WTC11 (cell line): ENCODE results near the gene ATG16L1. TPM values are rescaled to one million over a fixed set of nuclear protein-coding genes. Genes with fewer than 3 reads are reported as not detected.

Experiments
- ATAC-seq: fragments of 200-7000 bp; cut with Tn5 transposase; 2 replicates; pipeline ENCODE4 v1.10.0; 2021; ENCODE audit warnings: mild to moderate bottlenecking, moderate library complexity
- CTCF ChIA-PET: fragments of 300-600 bp; sonication (Branson Sonifier 250); formaldehyde crosslinking; loops from one replicate; lab custom pipeline; 2021; ENCODE audit warnings: antibody characterized with exemption; lab: Charles Lee
- POLR2A ChIA-PET: fragments of 350-600 bp; sonication (Branson Sonifier 250); formaldehyde crosslinking; loops from one replicate; lab custom pipeline; 2021; ENCODE audit warnings: antibody characterized with exemption; lab: Charles Lee
- DNase-seq: peaks from one replicate; pipeline ENCODE4 v3.0.0; 2021; ENCODE audit warnings: low spot score
- H3K27ac Mint-ChIP-seq: 2 replicates; pipeline ENCODE4 v1.8.0; 2021; ENCODE audit warnings: mixed read lengths
- H3K27me3 Mint-ChIP-seq: 2 replicates; pipeline ENCODE4 v1.8.0; 2021; ENCODE audit warnings: low read depth, mild to moderate bottlenecking, moderate library complexity, mixed read lengths
- H3K36me3 Mint-ChIP-seq: 2 replicates; pipeline ENCODE4 v1.8.0; 2021; ENCODE audit warnings: mixed read lengths
- H3K4me1 Mint-ChIP-seq: 2 replicates; pipeline ENCODE4 v1.8.0; 2022; ENCODE audit warnings: mixed read lengths
- H3K4me3 Mint-ChIP-seq: 2 replicates; pipeline ENCODE4 v1.8.0; 2021; ENCODE audit warnings: mild to moderate bottlenecking, moderate library complexity, mixed read lengths
- H3K9me3 Mint-ChIP-seq: 2 replicates; pipeline ENCODE4 v1.8.0; 2021; ENCODE audit warnings: mixed read lengths
- CREM ChIP-seq: sonication (generic); formaldehyde crosslinking; IDR thresholded peaks from 2 replicates; pipeline ENCODE4 v1.8.1; 2022; ENCODE audit warnings: mild to moderate bottlenecking, missing genetic modification reagents, moderate library complexity
- EMX1 ChIP-seq: fragments of 250-450 bp; sonication (Bioruptor Pico); IDR thresholded peaks from 2 replicates; pipeline ENCODE4 v1.8.0; 2021; ENCODE audit warnings: mild to moderate bottlenecking
- ETV6 ChIP-seq: sonication (generic); formaldehyde crosslinking; IDR thresholded peaks from 2 replicates; pipeline ENCODE4 v1.8.1; 2022; ENCODE audit warnings: mild to moderate bottlenecking, missing genetic modification reagents
- FOXJ3 ChIP-seq: sonication (generic); formaldehyde crosslinking; IDR thresholded peaks from 2 replicates; pipeline ENCODE4 v1.9.0; 2021; ENCODE audit warnings: missing genetic modification reagents, mild to moderate bottlenecking, borderline replicate concordance
- FOXK1 ChIP-seq: sonication (generic); formaldehyde crosslinking; IDR thresholded peaks from 2 replicates; pipeline ENCODE4 v1.8.0; 2022; ENCODE audit warnings: mild to moderate bottlenecking, moderate library complexity, missing genetic modification reagents
- GABPB1 ChIP-seq: sonication (generic); formaldehyde crosslinking; IDR thresholded peaks from 2 replicates; pipeline ENCODE4 v1.8.1; 2023; ENCODE audit warnings: mild to moderate bottlenecking, missing genetic modification reagents
- GTF2I ChIP-seq: fragments of 250-450 bp; sonication (Bioruptor Pico); conservative IDR thresholded peaks from 2 replicates; pipeline ENCODE4 v1.4.0; 2021; ENCODE audit warnings: mild to moderate bottlenecking
- JUN ChIP-seq: sonication (generic); formaldehyde crosslinking; IDR thresholded peaks from 2 replicates; pipeline ENCODE4 v1.8.0; 2023; ENCODE audit warnings: mild to moderate bottlenecking, missing genetic modification reagents
- MXD4 ChIP-seq: fragments of 250-450 bp; sonication (Bioruptor Pico); IDR thresholded peaks from 2 replicates; pipeline ENCODE4 v1.8.0; 2021; ENCODE audit warnings: mild to moderate bottlenecking, moderate library complexity, borderline replicate concordance
- NFYB ChIP-seq: sonication (generic); formaldehyde crosslinking; conservative IDR thresholded peaks from 2 replicates; pipeline ENCODE4 v1.8.0; 2022; ENCODE audit warnings: low read depth, missing genetic modification reagents
- NR1H2 ChIP-seq: sonication (generic); formaldehyde crosslinking; IDR thresholded peaks from 2 replicates; pipeline ENCODE4 v1.9.0; 2021; ENCODE audit warnings: mild to moderate bottlenecking, moderate library complexity, missing genetic modification reagents
- NR2C2 ChIP-seq: sonication (generic); formaldehyde crosslinking; IDR thresholded peaks from 2 replicates; pipeline ENCODE4 v1.8.0; 2022; ENCODE audit warnings: mild to moderate bottlenecking, missing genetic modification reagents
- PRRX2 ChIP-seq: fragments of 250-450 bp; sonication (Bioruptor Pico); IDR thresholded peaks from 2 replicates; pipeline ENCODE4 v1.8.0; 2021; ENCODE audit warnings: mild to moderate bottlenecking
- SP1 ChIP-seq: sonication (generic); formaldehyde crosslinking; conservative IDR thresholded peaks from 2 replicates; pipeline ENCODE4 v1.8.1; 2022; ENCODE audit warnings: missing genetic modification reagents
- TCF7 ChIP-seq: sonication (generic); formaldehyde crosslinking; IDR thresholded peaks from 2 replicates; pipeline ENCODE4 v1.8.0; 2022; ENCODE audit warnings: mild to moderate bottlenecking, low read depth, missing genetic modification reagents, moderate library complexity
- ZNF671 ChIP-seq: fragments of 250-450 bp; sonication (Bioruptor Pico); IDR thresholded peaks from 2 replicates; pipeline ENCODE4 v1.8.0; 2021; ENCODE audit warnings: mild to moderate bottlenecking
- total RNA-seq: library from RNA; stranded (reverse); gene quantifications from 3 replicates; pipeline ENCODE4 v1.2.3, GENCODE V29; 2021
- TF ChIP-seq, protein P1 (sequence below): fragments of 250-450 bp; sonication (Bioruptor Pico); conservative IDR thresholded peaks from 2 replicates; pipeline ENCODE4 v1.9.0; 2021; ENCODE audit warnings: mild to moderate bottlenecking
- TF ChIP-seq, protein P2 (sequence below): sonication (generic); formaldehyde crosslinking; IDR thresholded peaks from 2 replicates; pipeline ENCODE4 v1.8.0; 2022; ENCODE audit warnings: mild to moderate bottlenecking, missing genetic modification reagents
- TF ChIP-seq, protein P3 (sequence below): sonication (generic); formaldehyde crosslinking; IDR thresholded peaks from 2 replicates; pipeline ENCODE4 v1.8.0; 2023; ENCODE audit warnings: mild to moderate bottlenecking, missing genetic modification reagents
- TF ChIP-seq, protein P4 (sequence below): sonication (generic); formaldehyde crosslinking; IDR thresholded peaks from 2 replicates; pipeline ENCODE4 v1.8.0; 2022; ENCODE audit warnings: mild to moderate bottlenecking, missing genetic modification reagents
- TF ChIP-seq, protein P5 (sequence below): sonication (generic); formaldehyde crosslinking; IDR thresholded peaks from 2 replicates; pipeline ENCODE4 v1.8.0; 2022; ENCODE audit warnings: missing genetic modification reagents
- TF ChIP-seq, protein P6 (sequence below): sonication (generic); formaldehyde crosslinking; IDR thresholded peaks from 2 replicates; pipeline ENCODE4 v1.8.1; 2023; ENCODE audit warnings: mild to moderate bottlenecking, missing genetic modification reagents

Gene ATG16L1
- total RNA-seq, 1 experiment from 2014 or later = 31.8 TPM

DNA sequence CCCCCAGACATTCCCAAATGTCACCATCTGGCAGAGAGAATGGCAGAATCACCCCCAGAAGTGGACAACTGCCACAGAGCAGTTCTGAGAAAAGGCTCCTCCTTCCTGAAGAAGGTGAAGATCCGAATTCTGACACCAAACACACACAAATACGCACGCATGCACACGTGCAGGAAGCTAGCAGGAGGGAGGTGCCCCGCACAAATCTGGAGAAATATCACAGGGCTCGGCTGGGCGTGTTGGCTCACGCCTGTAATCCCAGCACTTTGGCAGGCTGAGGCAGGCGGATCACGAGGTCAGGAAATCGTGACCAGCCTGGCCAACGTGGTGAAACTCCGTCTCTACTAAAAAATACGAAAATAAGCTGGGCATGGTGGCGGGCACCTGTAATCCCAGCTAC, 38.5 kb upstream of the ATG16L1 start:
- ATAC-seq (no peak), DNase-seq (no peak)
- Mint-ChIP-seq H3K4me1 (peaks cover 41% of the 10 kb centered on the region), H3K9me3 (no peaks in the 10 kb centered on the region), H3K27me3 (no peaks in the 10 kb centered on the region), H3K4me3 (no peak overlapping the region), H3K27ac (no peak overlapping the region), H3K36me3 (no peaks in the 10 kb centered on the region)
- ChIA-PET POLR2A (no interaction called here), CTCF (interaction anchor here (0.7 kb wide), 1 partner anchor 115 kb away, joined by 3 read pairs; no protein-coding TSS in a partner anchor)
- TF ChIP-seq, protein P1, sequence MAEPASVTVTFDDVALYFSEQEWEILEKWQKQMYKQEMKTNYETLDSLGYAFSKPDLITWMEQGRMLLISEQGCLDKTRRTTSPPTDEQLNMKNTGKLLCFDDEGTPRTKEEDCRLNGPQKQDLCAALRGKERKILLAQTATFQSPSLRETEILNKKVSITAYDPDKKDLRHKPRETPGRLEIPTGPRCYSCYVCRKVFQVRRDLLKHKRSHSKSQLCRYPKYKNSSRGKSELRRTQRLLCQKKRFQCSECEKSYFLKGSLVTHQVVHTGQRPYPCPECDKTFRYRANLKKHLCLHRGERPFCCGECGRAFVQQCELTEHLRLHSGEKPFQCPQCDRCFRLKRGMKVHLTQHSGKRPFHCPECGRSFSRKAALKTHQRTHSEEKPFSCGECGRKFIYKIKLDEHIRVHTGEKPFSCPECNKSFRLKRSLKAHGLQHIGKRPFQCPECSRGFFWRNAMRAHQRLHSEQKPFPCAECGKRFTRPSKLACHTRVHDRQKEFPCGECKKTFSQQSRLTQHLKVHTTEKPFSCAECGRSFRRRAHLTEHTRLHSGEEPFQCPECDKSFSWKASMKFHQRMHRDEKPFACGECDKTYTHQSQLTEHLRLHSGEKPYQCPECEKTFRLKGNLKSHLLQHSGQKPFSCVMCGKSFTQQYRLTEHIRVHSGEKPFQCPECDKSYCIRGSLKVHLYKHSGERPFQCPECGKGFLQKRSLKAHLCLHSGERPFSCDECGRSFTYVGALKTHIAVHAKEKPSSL = no peak
- TF ChIP-seq GABPB1 (CRISPR knock-in tag) (no peak), ETV6 (CRISPR knock-in tag) (no peak), CREM (CRISPR knock-in tag) (no peak), EMX1 (CRISPR knock-in tag) (no peak), NFYB (CRISPR knock-in tag) (no peak), GTF2I (CRISPR knock-in tag) (no peak), FOXK1 (CRISPR knock-in tag) (no peak), ZNF671 (CRISPR knock-in tag) (no peak), SP1 (CRISPR knock-in tag) (no peak), MXD4 (CRISPR knock-in tag) (no peak), JUN (CRISPR knock-in tag) (no peak), NR1H2 (CRISPR knock-in tag) (no peak)
- TF ChIP-seq, protein P2, sequence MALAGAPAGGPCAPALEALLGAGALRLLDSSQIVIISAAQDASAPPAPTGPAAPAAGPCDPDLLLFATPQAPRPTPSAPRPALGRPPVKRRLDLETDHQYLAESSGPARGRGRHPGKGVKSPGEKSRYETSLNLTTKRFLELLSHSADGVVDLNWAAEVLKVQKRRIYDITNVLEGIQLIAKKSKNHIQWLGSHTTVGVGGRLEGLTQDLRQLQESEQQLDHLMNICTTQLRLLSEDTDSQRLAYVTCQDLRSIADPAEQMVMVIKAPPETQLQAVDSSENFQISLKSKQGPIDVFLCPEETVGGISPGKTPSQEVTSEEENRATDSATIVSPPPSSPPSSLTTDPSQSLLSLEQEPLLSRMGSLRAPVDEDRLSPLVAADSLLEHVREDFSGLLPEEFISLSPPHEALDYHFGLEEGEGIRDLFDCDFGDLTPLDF (CRISPR knock-in tag) = no peak
- TF ChIP-seq, protein P3, sequence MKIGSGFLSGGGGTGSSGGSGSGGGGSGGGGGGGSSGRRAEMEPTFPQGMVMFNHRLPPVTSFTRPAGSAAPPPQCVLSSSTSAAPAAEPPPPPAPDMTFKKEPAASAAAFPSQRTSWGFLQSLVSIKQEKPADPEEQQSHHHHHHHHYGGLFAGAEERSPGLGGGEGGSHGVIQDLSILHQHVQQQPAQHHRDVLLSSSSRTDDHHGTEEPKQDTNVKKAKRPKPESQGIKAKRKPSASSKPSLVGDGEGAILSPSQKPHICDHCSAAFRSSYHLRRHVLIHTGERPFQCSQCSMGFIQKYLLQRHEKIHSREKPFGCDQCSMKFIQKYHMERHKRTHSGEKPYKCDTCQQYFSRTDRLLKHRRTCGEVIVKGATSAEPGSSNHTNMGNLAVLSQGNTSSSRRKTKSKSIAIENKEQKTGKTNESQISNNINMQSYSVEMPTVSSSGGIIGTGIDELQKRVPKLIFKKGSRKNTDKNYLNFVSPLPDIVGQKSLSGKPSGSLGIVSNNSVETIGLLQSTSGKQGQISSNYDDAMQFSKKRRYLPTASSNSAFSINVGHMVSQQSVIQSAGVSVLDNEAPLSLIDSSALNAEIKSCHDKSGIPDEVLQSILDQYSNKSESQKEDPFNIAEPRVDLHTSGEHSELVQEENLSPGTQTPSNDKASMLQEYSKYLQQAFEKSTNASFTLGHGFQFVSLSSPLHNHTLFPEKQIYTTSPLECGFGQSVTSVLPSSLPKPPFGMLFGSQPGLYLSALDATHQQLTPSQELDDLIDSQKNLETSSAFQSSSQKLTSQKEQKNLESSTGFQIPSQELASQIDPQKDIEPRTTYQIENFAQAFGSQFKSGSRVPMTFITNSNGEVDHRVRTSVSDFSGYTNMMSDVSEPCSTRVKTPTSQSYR (CRISPR knock-in tag) = no peak

DNA sequence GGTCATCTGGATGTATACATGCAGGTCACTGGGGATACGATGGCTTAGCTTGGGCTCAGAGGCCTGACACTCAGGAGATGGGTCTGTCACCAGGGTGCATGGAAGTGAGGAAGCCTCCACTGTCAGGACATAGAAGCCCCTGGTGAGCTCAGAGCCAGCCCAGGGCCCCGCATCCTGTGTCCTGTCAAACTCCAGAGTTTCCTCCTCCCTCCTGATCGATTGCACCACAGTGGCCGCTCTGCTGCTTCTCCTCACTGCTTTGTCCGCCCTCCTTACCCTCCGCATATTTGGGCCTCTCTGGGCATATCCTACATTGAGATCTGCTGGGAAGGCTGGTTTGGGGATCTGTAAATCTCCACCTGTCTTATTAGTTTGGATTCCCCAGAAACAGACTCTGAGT, 37.5 kb upstream of the ATG16L1 start:
- Mint-ChIP-seq H3K4me1 (peaks cover 31% of the 10 kb centered on the region), H3K27me3 (no peaks in the 10 kb centered on the region), H3K9me3 (no peaks in the 10 kb centered on the region), H3K4me3 (no peak overlapping the region), H3K27ac (no peak overlapping the region; the same call in 1 of the 2 replicates), H3K36me3 (no peaks in the 10 kb centered on the region)
- ChIA-PET POLR2A (no interaction called here), CTCF (no interaction called here)
- no peak for ATAC-seq
- DNase-seq = no peak
- TF ChIP-seq NR2C2 (CRISPR knock-in tag) (no peak), TCF7 (CRISPR knock-in tag) (no peak), FOXJ3 (no peak), GABPB1 (CRISPR knock-in tag) (no peak), PRRX2 (CRISPR knock-in tag) (no peak), MXD4 (CRISPR knock-in tag) (no peak)
- TF ChIP-seq, protein P4, sequence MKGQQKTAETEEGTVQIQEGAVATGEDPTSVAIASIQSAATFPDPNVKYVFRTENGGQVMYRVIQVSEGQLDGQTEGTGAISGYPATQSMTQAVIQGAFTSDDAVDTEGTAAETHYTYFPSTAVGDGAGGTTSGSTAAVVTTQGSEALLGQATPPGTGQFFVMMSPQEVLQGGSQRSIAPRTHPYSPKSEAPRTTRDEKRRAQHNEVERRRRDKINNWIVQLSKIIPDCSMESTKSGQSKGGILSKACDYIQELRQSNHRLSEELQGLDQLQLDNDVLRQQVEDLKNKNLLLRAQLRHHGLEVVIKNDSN = no peak
- TF ChIP-seq, protein P5, sequence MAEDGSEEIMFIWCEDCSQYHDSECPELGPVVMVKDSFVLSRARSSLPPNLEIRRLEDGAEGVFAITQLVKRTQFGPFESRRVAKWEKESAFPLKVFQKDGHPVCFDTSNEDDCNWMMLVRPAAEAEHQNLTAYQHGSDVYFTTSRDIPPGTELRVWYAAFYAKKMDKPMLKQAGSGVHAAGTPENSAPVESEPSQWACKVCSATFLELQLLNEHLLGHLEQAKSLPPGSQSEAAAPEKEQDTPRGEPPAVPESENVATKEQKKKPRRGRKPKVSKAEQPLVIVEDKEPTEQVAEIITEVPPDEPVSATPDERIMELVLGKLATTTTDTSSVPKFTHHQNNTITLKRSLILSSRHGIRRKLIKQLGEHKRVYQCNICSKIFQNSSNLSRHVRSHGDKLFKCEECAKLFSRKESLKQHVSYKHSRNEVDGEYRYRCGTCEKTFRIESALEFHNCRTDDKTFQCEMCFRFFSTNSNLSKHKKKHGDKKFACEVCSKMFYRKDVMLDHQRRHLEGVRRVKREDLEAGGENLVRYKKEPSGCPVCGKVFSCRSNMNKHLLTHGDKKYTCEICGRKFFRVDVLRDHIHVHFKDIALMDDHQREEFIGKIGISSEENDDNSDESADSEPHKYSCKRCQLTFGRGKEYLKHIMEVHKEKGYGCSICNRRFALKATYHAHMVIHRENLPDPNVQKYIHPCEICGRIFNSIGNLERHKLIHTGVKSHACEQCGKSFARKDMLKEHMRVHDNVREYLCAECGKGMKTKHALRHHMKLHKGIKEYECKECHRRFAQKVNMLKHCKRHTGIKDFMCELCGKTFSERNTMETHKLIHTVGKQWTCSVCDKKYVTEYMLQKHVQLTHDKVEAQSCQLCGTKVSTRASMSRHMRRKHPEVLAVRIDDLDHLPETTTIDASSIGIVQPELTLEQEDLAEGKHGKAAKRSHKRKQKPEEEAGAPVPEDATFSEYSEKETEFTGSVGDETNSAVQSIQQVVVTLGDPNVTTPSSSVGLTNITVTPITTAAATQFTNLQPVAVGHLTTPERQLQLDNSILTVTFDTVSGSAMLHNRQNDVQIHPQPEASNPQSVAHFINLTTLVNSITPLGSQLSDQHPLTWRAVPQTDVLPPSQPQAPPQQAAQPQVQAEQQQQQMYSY (CRISPR knock-in tag) = no peak
- TF ChIP-seq, protein P6, sequence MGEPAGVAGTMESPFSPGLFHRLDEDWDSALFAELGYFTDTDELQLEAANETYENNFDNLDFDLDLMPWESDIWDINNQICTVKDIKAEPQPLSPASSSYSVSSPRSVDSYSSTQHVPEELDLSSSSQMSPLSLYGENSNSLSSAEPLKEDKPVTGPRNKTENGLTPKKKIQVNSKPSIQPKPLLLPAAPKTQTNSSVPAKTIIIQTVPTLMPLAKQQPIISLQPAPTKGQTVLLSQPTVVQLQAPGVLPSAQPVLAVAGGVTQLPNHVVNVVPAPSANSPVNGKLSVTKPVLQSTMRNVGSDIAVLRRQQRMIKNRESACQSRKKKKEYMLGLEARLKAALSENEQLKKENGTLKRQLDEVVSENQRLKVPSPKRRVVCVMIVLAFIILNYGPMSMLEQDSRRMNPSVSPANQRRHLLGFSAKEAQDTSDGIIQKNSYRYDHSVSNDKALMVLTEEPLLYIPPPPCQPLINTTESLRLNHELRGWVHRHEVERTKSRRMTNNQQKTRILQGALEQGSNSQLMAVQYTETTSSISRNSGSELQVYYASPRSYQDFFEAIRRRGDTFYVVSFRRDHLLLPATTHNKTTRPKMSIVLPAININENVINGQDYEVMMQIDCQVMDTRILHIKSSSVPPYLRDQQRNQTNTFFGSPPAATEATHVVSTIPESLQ (CRISPR knock-in tag) = no peak
